PC-9 (cell line): ENCODE data around the gene GFER. TPM values are rescaled to one million over a fixed set of nuclear protein-coding genes. Genes with fewer than 3 reads are reported as not detected.

Experiments
- BruUV-seq: library from RNA; stranded (reverse); fragments of 400-500 nt; replicated peaks from 2 replicates; lab custom pipeline; 2021; lab: Mats Ljungman, UMichigan
- CTCF ChIA-PET: fragments of 300-600 bp; sonication (Branson Sonifier 250); formaldehyde crosslinking; loops from one replicate; lab custom pipeline; 2022; ENCODE audit warnings: antibody characterized with exemption; lab: Charles Lee
- POLR2A ChIA-PET: fragments of 300-600 bp; sonication (Branson Sonifier 250); formaldehyde crosslinking; loops from one replicate; lab custom pipeline; 2022; ENCODE audit warnings: antibody characterized with exemption; ENCODE audit not compliant: unreplicated experiment; lab: Charles Lee
- DNase-seq, 2 experiments: peaks; one replicate each; pipeline versions ENCODE4 v3.0.0 to v3.0.0-alpha.2; 2015 to 2022; ENCODE audit warnings: mixed read lengths in 1 of 2
- H2AFZ ChIP-seq: fragments of 200-600 bp; sonication (generic); 2 replicates; pipeline ENCODE4 v1.8.1; 2017; ENCODE audit warnings: antibody characterized with exemption
- H3F3A ChIP-seq: fragments of 200-600 bp; sonication (generic); 2 replicates; pipeline ENCODE4 v1.8.1; 2017; ENCODE audit warnings: antibody characterized with exemption, mild to moderate bottlenecking, low read depth; ENCODE audit not compliant: insufficient read depth
- H3K27ac ChIP-seq: fragments of 200-600 bp; sonication (generic); 2 replicates; pipeline ENCODE4 v1.6.1; 2016; ENCODE audit warnings: mixed run types
- H3K27me3 ChIP-seq: fragments of 200-600 bp; sonication (generic); 2 replicates; pipeline ENCODE4 v1.6.1; 2016; ENCODE audit warnings: low read depth, mixed run types; ENCODE audit not compliant: insufficient read depth
- H3K36me3 ChIP-seq: fragments of 200-600 bp; sonication (generic); 2 replicates; pipeline ENCODE4 v1.6.1; 2016; ENCODE audit warnings: low read depth, mixed run types
- H3K4me1 ChIP-seq: fragments of 200-600 bp; sonication (generic); replicated peaks from 2 replicates; pipeline ENCODE4 v1.6.1; 2016; ENCODE audit warnings: mixed run types; ENCODE audit not compliant: insufficient read depth
- H3K4me2 ChIP-seq: fragments of 200-600 bp; sonication (generic); 2 replicates; pipeline ENCODE4 v1.6.1; 2017; ENCODE audit warnings: mixed run types
- H3K4me3 ChIP-seq: fragments of 200-600 bp; sonication (generic); 2 replicates; pipeline ENCODE4 v1.6.1; 2016; ENCODE audit warnings: mixed run types
- H3K79me2 ChIP-seq: fragments of 200-600 bp; sonication (generic); 2 replicates; pipeline ENCODE4 v1.6.1; 2017; ENCODE audit warnings: low read depth, mixed run types
- H3K9me2 ChIP-seq: fragments of 200-600 bp; sonication (generic); 2 replicates; pipeline ENCODE4 v1.8.1; 2017; ENCODE audit warnings: mild to moderate bottlenecking; ENCODE audit not compliant: insufficient read depth
- H3K9me3 ChIP-seq: fragments of 200-600 bp; sonication (generic); 2 replicates; pipeline ENCODE4 v1.8.1; 2016; ENCODE audit warnings: low read depth; ENCODE audit not compliant: insufficient read depth
- H4K20me1 ChIP-seq: fragments of 200-600 bp; sonication (generic); 2 replicates; pipeline ENCODE4 v1.8.1; 2017; ENCODE audit not compliant: insufficient read depth
- CTCF ChIP-seq: fragments of 200-600 bp; sonication (generic); conservative IDR thresholded peaks from 2 replicates; pipeline ENCODE4 v1.6.1; 2017; ENCODE audit warnings: mixed run types, antibody characterized with exemption, mild to moderate bottlenecking, moderate library complexity
- EZH2 ChIP-seq: fragments of 200-600 bp; sonication (generic); IDR thresholded peaks from 2 replicates; pipeline ENCODE4 v1.8.0; 2017; ENCODE audit warnings: antibody characterized with exemption, low read depth
- intact Hi-C: fragments of 100-400 bp; cut with micrococcal nuclease; formaldehyde crosslinking; loops from one replicate; pipeline ENCODE4 v1.10.0; 2022; ENCODE audit not compliant: unreplicated experiment
- total RNA-seq: library from RNA; stranded (reverse); gene quantifications from 2 replicates; pipeline ENCODE4 v1.2.3, GENCODE V29; 2021

GFER gene
- total RNA-seq, 1 experiment from 2014 or later = 59.7 TPM

- H4K20me1 ChIP-seq = 0 out of 2 replicates have a peak, but pooled peaks cover 5% of the 10 kb centered on the region
- H3K36me3 ChIP-seq = 0 out of 2 replicates have a peak, but pooled peaks cover 3% of the 10 kb centered on the region
- peaks cover 9% of the 10 kb centered on the region for H3K79me2 ChIP-seq
- BruUV-seq = no TSS peak
- no peak for DNase-seq
- peak overlapping the region; percentile 55 for H3K4me3 ChIP-seq
- peak overlapping the region; percentile 62 for H3K27ac ChIP-seq
- ChIA-PET CTCF (interaction anchor here (0.6 kb wide), 1 partner anchor 166 kb away, joined by 3 read pairs; no protein-coding TSS in a partner anchor), POLR2A (interaction anchor here (0.6 to 1.4 kb wide), 3 partner anchors 16 to 1204 kb away, joined by 4 to 25 read pairs (median 10); partner anchors contain the start of gene RPS2)
- H2AFZ ChIP-seq = peak overlapping the region; percentile 81; the same call in 1 of the 2 replicates
- no peaks in the 10 kb centered on the region for H3K9me2 ChIP-seq
- no peak for TF ChIP-seq EZH2
- TF ChIP-seq CTCF = no peak
- H3K4me1 ChIP-seq = peaks cover 55% of the 10 kb centered on the region
- H3K9me3 ChIP-seq = no peaks in the 10 kb centered on the region
- peaks cover 65% of the 10 kb centered on the region for H3F3A ChIP-seq
- no peaks in the 10 kb centered on the region for H3K27me3 ChIP-seq
- H3K4me2 ChIP-seq = peak overlapping the region; percentile 99
- intact Hi-C loops = loop anchor here (5.0 kb wide), 2 partner anchors 67 to 162 kb away; partner anchors contain the start of genes NTHL1 and TSC2
Measured at GRCh38 chr16:1980030-1980769, 3.8 kb upstream of the GFER start.

GRCh38 chr16:1980770-1981087 is 3.3 kb upstream of the GFER start:
- Histone ChIP-seq H3F3A (peaks cover 69% of the 10 kb centered on the region), H3K9me2 (no peaks in the 10 kb centered on the region), H3K4me3 (peak overlapping the region; percentile 55; the same call in 1 of the 2 replicates), H4K20me1 (0 out of 2 replicates have a peak, but pooled peaks cover 5% of the 10 kb centered on the region), H3K36me3 (0 out of 2 replicates have a peak, but pooled peaks cover 3% of the 10 kb centered on the region), H3K4me1 (peaks cover 60% of the 10 kb centered on the region), H3K79me2 (peaks cover 15% of the 10 kb centered on the region), H3K27me3 (no peaks in the 10 kb centered on the region), H3K4me2 (peak overlapping the region; percentile 99), H3K27ac (no peak overlapping the region), H2AFZ (no peak overlapping the region), H3K9me3 (no peaks in the 10 kb centered on the region)
- ChIA-PET CTCF (interaction anchor here (0.6 kb wide), 1 partner anchor 166 kb away, joined by 3 read pairs; no protein-coding TSS in a partner anchor), POLR2A (interaction anchor here (0.6 kb wide), 1 partner anchor 1195 kb away, joined by 25 read pairs; no protein-coding TSS in a partner anchor)
- TF ChIP-seq EZH2 (no peak), CTCF (no peak)
- intact Hi-C loops = loop anchor here (5.0 kb wide), 2 partner anchors 67 to 162 kb away; partner anchors contain the start of genes NTHL1 and TSC2
- no TSS peak for BruUV-seq
- DNase-seq = no peak

GRCh38 chr16:1981398-1981836 is 2.6 kb upstream of the GFER start, which contains the start of gene NOXO1:
Gene NOXO1, minus strand, starts transcription at chr16:1981469. Its CDS starts 290 bp downstream, at chr16:1981179.
- intact Hi-C loops = loop anchor here (5.0 kb wide), 2 partner anchors 66 to 161 kb away; partner anchors contain the start of genes NTHL1 and TSC2

More at GRCh38 chr16:1981398-1981836, 2.6 kb upstream of the GFER start, which contains the start of gene NOXO1:
- CTCF ChIA-PET = interaction anchor here (1.5 kb wide), 1 partner anchor 159 kb away, joined by 3 read pairs; no protein-coding TSS in a partner anchor
- no peak within 1 kb of the TSS for H3K27ac ChIP-seq
- H3K27me3 ChIP-seq = no peaks in the 10 kb centered on the region
- peak within 1 kb of the TSS; percentile 55; the same call in 1 of the 2 replicates for H3K4me3 ChIP-seq
- TF ChIP-seq EZH2 (no peak), CTCF (no peak)
- H4K20me1 ChIP-seq = 0 out of 2 replicates have a peak, but pooled peaks cover 5% of the 10 kb centered on the region
- BruUV-seq = no TSS peak
- POLR2A ChIA-PET = interaction anchor here (0.6 kb wide), 2 partner anchors 68 to 481 kb away, joined by 5 to 6 read pairs; no protein-coding TSS in a partner anchor
- no peaks in the 10 kb centered on the region for H3K9me2 ChIP-seq
- H3K4me1 ChIP-seq = peaks cover 66% of the 10 kb centered on the region
- H3K9me3 ChIP-seq = no peaks in the 10 kb centered on the region
- H2AFZ ChIP-seq = no peak within 1 kb of the TSS
- DNase-seq = no peak
- H3K79me2 ChIP-seq = peaks cover 17% of the 10 kb centered on the region
- H3F3A ChIP-seq = peaks cover 69% of the 10 kb centered on the region
- peaks cover 3% of the 10 kb centered on the region; the same call in 1 of the 2 replicates for H3K36me3 ChIP-seq
- peak within 1 kb of the TSS; percentile 99 for H3K4me2 ChIP-seq
